HG03159 (cell line): ENCODE measurements around the gene TMEM158.

Source experiments
- ATAC-seq: cut with Tn5 transposase; IDR thresholded peaks from one replicate; pipeline ENCODE4 v1.9.1; 2021; ENCODE audit warnings: mild to moderate bottlenecking, moderate library complexity; ENCODE audit not compliant: unreplicated experiment

The TMEM158 gene

GRCh38 chr3:45234250-45234649 is 8.2 kb upstream of the TMEM158 start:
- ATAC-seq: no peak

- no peak for ATAC-seq
These were observed 6.4 kb upstream of the TMEM158 start for GRCh38 chr3:45232521-45232920.

GRCh38 chr3:45227946-45228345 is 1.9 kb upstream of the TMEM158 start:
- ATAC-seq: no peak

GRCh38 chr3:45227071-45227820 is 1.2 kb upstream of the TMEM158 start:
- ATAC-seq: no peak

- ATAC-seq: no peak
These were observed 452 bp downstream of the TMEM158 start for GRCh38 chr3:45225465-45226205.

GRCh38 chr3:45224824-45225464 is 1.1 kb downstream of the TMEM158 start:
- ATAC-seq: no peak

GRCh38 chr3:45223889-45224727 is 2.0 kb downstream of the TMEM158 start:
- no peak for ATAC-seq

GRCh38 chr3:45219694-45220093 is 6.4 kb downstream of the TMEM158 start:
- no peak for ATAC-seq

- no peak for ATAC-seq
These were observed 7.3 kb downstream of the TMEM158 start for GRCh38 chr3:45218578-45219390.

- ATAC-seq: no peak
These were observed 10.0 kb downstream of the TMEM158 start for GRCh38 chr3:45216021-45216609.

GRCh38 chr3:45215466-45215865 is 10.6 kb downstream of the TMEM158 start:
- no peak for ATAC-seq

- no peak for ATAC-seq
These were observed 11.9 kb downstream of the TMEM158 start for GRCh38 chr3:45214061-45214680.

GRCh38 chr3:45212095-45212468 is 14.0 kb downstream of the TMEM158 start:
- no peak for ATAC-seq

- no peak for ATAC-seq
These were observed 14.5 kb downstream of the TMEM158 start for GRCh38 chr3:45211466-45212094.

GRCh38 chr3:45210308-45211041 is 15.6 kb downstream of the TMEM158 start:
- no peak for ATAC-seq

GRCh38 chr3:45209526-45209925 is 16.6 kb downstream of the TMEM158 start:
- ATAC-seq: no peak

GRCh38 chr3:45208586-45208985 is 17.5 kb downstream of the TMEM158 start:
- no peak for ATAC-seq

GRCh38 chr3:45207446-45207845 is 18.6 kb downstream of the TMEM158 start:
- ATAC-seq: no peak
